ENCODE data around the gene POC1B. TPM values are rescaled to one million over a fixed set of nuclear protein-coding genes. Genes with fewer than 3 reads are reported as not detected.

The POC1B gene
- total RNA-seq, 1 donor from 2014 or later, result 40.3 TPM

GRCh38 chr12:89542236-89542635 lies 16.4 kb upstream of the POC1B start:
- H3K27me3 ChIP-seq, result no peaks in the 10 kb centered on the region
- peaks cover 31% of the 10 kb centered on the region for H3K4me1 ChIP-seq
- H3K79me2 ChIP-seq (ENCODE audit: low read depth), result no peaks in the 10 kb centered on the region
- Mint-ChIP-seq H3K4me3 (no peak overlapping the region), H3K4me1 (peaks cover 61% of the 10 kb centered on the region), H3K27ac (no peak overlapping the region), H3K27me3 (ENCODE audit: insufficient read depth, low read depth) (peaks cover 7% of the 10 kb centered on the region), H3K36me3 (no peaks in the 10 kb centered on the region), H3K9me3 (no peaks in the 10 kb centered on the region)
- no peak overlapping the region for H2AFZ ChIP-seq (replicated peaks)
- no peak overlapping the region for H3K27ac ChIP-seq
- no peaks in the 10 kb centered on the region for H4K20me1 ChIP-seq (ENCODE audit: low read depth)
- no peaks in the 10 kb centered on the region for H3K9me3 ChIP-seq (ENCODE audit: low read depth)
- no peak for DNase-seq (ENCODE audit: low spot score)
- H3K4me2 ChIP-seq, result no peak overlapping the region
- H3K36me3 ChIP-seq, result no peaks in the 10 kb centered on the region
- peaks cover 31% of the 10 kb centered on the region for H3F3A ChIP-seq (ENCODE audit: low read depth)
- H3K9ac ChIP-seq, result no peak overlapping the region
- TF ChIP-seq EZH2 (IDR thresholded peaks at IDR 0.05) (no peak), EZH2phosphoT487 (IDR thresholded peaks at IDR 0.05) (no peak), CTCF (IDR thresholded peaks at IDR 0.05) (no peak)
- no peak overlapping the region for H3K4me3 ChIP-seq

- H3K9me3 ChIP-seq (ENCODE audit: low read depth), result no peaks in the 10 kb centered on the region
- Mint-ChIP-seq H3K27me3 (ENCODE audit: insufficient read depth, low read depth) (peaks cover 7% of the 10 kb centered on the region), H3K9me3 (no peaks in the 10 kb centered on the region), H3K27ac (no peak overlapping the region), H3K4me3 (no peak overlapping the region), H3K4me1 (peaks cover 52% of the 10 kb centered on the region), H3K36me3 (no peaks in the 10 kb centered on the region)
- no peaks in the 10 kb centered on the region for H3K36me3 ChIP-seq
- H3K4me2 ChIP-seq, result no peak overlapping the region
- peaks cover 31% of the 10 kb centered on the region for H3F3A ChIP-seq (ENCODE audit: low read depth)
- H2AFZ ChIP-seq (replicated peaks), result no peak overlapping the region
- DNase-seq (ENCODE audit: low spot score), result no peak
- H3K79me2 ChIP-seq (ENCODE audit: low read depth), result no peaks in the 10 kb centered on the region
- no peaks in the 10 kb centered on the region for H3K27me3 ChIP-seq
- H4K20me1 ChIP-seq (ENCODE audit: low read depth), result no peaks in the 10 kb centered on the region
- H3K9ac ChIP-seq, result no peak overlapping the region
- no peak overlapping the region for H3K27ac ChIP-seq
- H3K4me1 ChIP-seq, result peaks cover 28% of the 10 kb centered on the region
- H3K4me3 ChIP-seq, result no peak overlapping the region
- TF ChIP-seq EZH2phosphoT487 (IDR thresholded peaks at IDR 0.05) (no peak), CTCF (IDR thresholded peaks at IDR 0.05) (no peak), EZH2 (IDR thresholded peaks at IDR 0.05) (no peak)
Observed at GRCh38 chr12:89540586-89540985, 14.7 kb upstream of the POC1B start.

GRCh38 chr12:89539426-89540223 lies 13.8 kb upstream of the POC1B start:
- Mint-ChIP-seq H3K27me3 (ENCODE audit: insufficient read depth, low read depth) (peaks cover 7% of the 10 kb centered on the region), H3K4me1 (peaks cover 43% of the 10 kb centered on the region), H3K9me3 (no peaks in the 10 kb centered on the region), H3K4me3 (no peak overlapping the region), H3K27ac (no peak overlapping the region), H3K36me3 (no peaks in the 10 kb centered on the region)
- H3K4me3 ChIP-seq, result no peak overlapping the region
- TF ChIP-seq CTCF (IDR thresholded peaks at IDR 0.05), result no peak
- no peak for TF ChIP-seq EZH2phosphoT487 (IDR thresholded peaks at IDR 0.05)
- no peak for TF ChIP-seq EZH2 (IDR thresholded peaks at IDR 0.05)
- H3K9me3 ChIP-seq (ENCODE audit: low read depth), result no peaks in the 10 kb centered on the region
- no peaks in the 10 kb centered on the region for H3K36me3 ChIP-seq
- no peaks in the 10 kb centered on the region for H3K27me3 ChIP-seq
- no peak overlapping the region for H2AFZ ChIP-seq (replicated peaks)
- no peak overlapping the region for H3K27ac ChIP-seq
- H3K4me2 ChIP-seq, result no peak overlapping the region
- peaks cover 21% of the 10 kb centered on the region for H3K4me1 ChIP-seq
- peaks cover 24% of the 10 kb centered on the region for H3F3A ChIP-seq (ENCODE audit: low read depth)
- DNase-seq (ENCODE audit: low spot score), result no peak
- H4K20me1 ChIP-seq (ENCODE audit: low read depth), result no peaks in the 10 kb centered on the region
- no peaks in the 10 kb centered on the region for H3K79me2 ChIP-seq (ENCODE audit: low read depth)
- H3K9ac ChIP-seq, result no peak overlapping the region
